Mesendoderm (in vitro differentiated cells): Measurements from ENCODE around the gene TUBA3C.

Experiments used
- DNase-seq: peaks from one replicate; pipeline ENCODE4 v3.0.0; 2013
- H2AK5ac ChIP-seq: 2 replicates; pipeline ENCODE4 v1.6.1; 2013; ENCODE audit warnings: low read length, inconsistent platforms
- H2BK120ac ChIP-seq: 2 replicates; pipeline ENCODE4 v1.6.1; 2013; ENCODE audit warnings: low read depth, mild to moderate bottlenecking, low read length, moderate library complexity, mixed read lengths
- H2BK15ac ChIP-seq: replicated peaks from 2 replicates; pipeline ENCODE4 v1.6.1; 2013; ENCODE audit warnings: low read depth, mild to moderate bottlenecking, moderate library complexity
- H2BK5ac ChIP-seq: 2 replicates; pipeline ENCODE4 v1.6.1; 2013; ENCODE audit warnings: low read length, inconsistent platforms
- H3K18ac ChIP-seq: 2 replicates; pipeline ENCODE4 v1.6.1; 2013; ENCODE audit warnings: mild to moderate bottlenecking, low read length, mixed read lengths
- H3K23ac ChIP-seq: one replicate; pipeline ENCODE4 v1.6.1; 2013; ENCODE audit warnings: low read length
- H3K27ac ChIP-seq: 2 replicates; pipeline ENCODE4 v1.5.1; 2013; ENCODE audit warnings: low read depth, mild to moderate bottlenecking, inconsistent platforms, low read length, moderate library complexity
- H3K27me3 ChIP-seq: 2 replicates; pipeline ENCODE4 v1.6.1; 2013; ENCODE audit warnings: low read length, control low read depth, mild to moderate bottlenecking, inconsistent platforms; ENCODE audit not compliant: insufficient read depth, poor library complexity
- H3K36me3 ChIP-seq: 2 replicates; pipeline ENCODE4 v1.6.1; 2013; ENCODE audit warnings: low read length, inconsistent platforms; ENCODE audit not compliant: control insufficient read depth, insufficient read depth
- H3K4ac ChIP-seq: one replicate; pipeline ENCODE4 v1.6.1; 2013; ENCODE audit warnings: low read depth, mild to moderate bottlenecking, low read length, moderate library complexity
- H3K4me1 ChIP-seq: 2 replicates; pipeline ENCODE4 v1.6.1; 2013; ENCODE audit warnings: low read depth, low read length, inconsistent platforms; ENCODE audit not compliant: control insufficient read depth
- H3K4me2 ChIP-seq: 2 replicates; pipeline ENCODE4 v1.6.1; 2013; ENCODE audit warnings: low read length
- H3K4me3 ChIP-seq: 2 replicates; pipeline ENCODE4 v1.5.1; 2013; ENCODE audit warnings: mild to moderate bottlenecking, low read length
- H3K56ac ChIP-seq: one replicate; pipeline ENCODE4 v1.6.1; 2013; ENCODE audit warnings: low read length
- H3K79me1 ChIP-seq: 2 replicates; pipeline ENCODE4 v1.6.1; 2013; ENCODE audit warnings: low read length, inconsistent platforms
- H3K79me2 ChIP-seq: 2 replicates; pipeline ENCODE4 v1.6.1; 2013; ENCODE audit warnings: mild to moderate bottlenecking, low read length; ENCODE audit not compliant: control insufficient read depth, insufficient read depth
- H3K9ac ChIP-seq: 2 replicates; pipeline ENCODE4 v1.6.1; 2013; ENCODE audit warnings: low read length, inconsistent platforms
- H4K5ac ChIP-seq: one replicate; pipeline ENCODE4 v1.6.1; 2013; ENCODE audit warnings: low read length
- H4K8ac ChIP-seq: one replicate; pipeline ENCODE4 v1.6.1; 2013; ENCODE audit warnings: low read depth, mild to moderate bottlenecking, control low read depth, low read length, moderate library complexity
- WGBS: extraction: QIAGEN DNeasy Blood & Tissue Kit; methylation state at CpG from one replicate; pipeline ENCODE4 v1.1.7; 2013; ENCODE audit warnings: low lambda C conversion rate, missing lambda C conversion rate; ENCODE audit not compliant: insufficient coverage; ENCODE audit errors: extremely low coverage; 5-methylcytosine and 5-hydroxymethylcytosine counted together

Gene TUBA3C

DNA sequence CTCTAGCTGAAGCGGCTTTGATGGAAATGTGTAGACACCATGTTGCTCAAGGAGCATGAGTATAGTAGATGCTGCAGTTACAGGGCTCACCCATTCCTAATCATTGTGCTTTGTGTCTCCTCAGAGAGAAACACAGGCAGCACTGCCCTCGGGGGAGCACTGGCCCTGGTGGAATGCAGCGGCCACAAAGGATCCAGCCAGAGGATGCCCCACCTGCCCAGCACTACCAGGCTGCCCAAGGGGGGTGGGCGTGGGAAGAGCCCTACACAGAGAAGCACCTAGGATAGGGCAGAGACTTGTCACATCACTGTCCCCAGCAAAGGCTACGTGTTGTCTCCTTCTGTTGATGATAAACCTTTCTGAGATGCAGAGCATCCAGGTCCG, 9.0 kb downstream of the TUBA3C start:
- Histone ChIP-seq H3K27me3 (no peaks in the 10 kb centered on the region), H2BK15ac (no peak overlapping the region), H3K4me2 (no peak overlapping the region), H3K4ac (no peak overlapping the region), H3K79me2 (no peaks in the 10 kb centered on the region), H3K36me3 (no peaks in the 10 kb centered on the region), H2BK120ac (no peak overlapping the region), H3K18ac (no peak overlapping the region), H3K9ac (no peak overlapping the region), H3K4me3 (no peak overlapping the region), H2BK5ac (no peak overlapping the region), H3K79me1 (no peaks in the 10 kb centered on the region), H3K56ac (no peak overlapping the region), H4K8ac (no peak overlapping the region), H4K5ac (no peak overlapping the region), H3K4me1 (no peaks in the 10 kb centered on the region), H3K23ac (no peak overlapping the region), H2AK5ac (no peak overlapping the region), H3K27ac (no peak overlapping the region)
- WGBS: no CpG with 5 or more reads among the region's 6 CpGs
- no peak for DNase-seq

DNA sequence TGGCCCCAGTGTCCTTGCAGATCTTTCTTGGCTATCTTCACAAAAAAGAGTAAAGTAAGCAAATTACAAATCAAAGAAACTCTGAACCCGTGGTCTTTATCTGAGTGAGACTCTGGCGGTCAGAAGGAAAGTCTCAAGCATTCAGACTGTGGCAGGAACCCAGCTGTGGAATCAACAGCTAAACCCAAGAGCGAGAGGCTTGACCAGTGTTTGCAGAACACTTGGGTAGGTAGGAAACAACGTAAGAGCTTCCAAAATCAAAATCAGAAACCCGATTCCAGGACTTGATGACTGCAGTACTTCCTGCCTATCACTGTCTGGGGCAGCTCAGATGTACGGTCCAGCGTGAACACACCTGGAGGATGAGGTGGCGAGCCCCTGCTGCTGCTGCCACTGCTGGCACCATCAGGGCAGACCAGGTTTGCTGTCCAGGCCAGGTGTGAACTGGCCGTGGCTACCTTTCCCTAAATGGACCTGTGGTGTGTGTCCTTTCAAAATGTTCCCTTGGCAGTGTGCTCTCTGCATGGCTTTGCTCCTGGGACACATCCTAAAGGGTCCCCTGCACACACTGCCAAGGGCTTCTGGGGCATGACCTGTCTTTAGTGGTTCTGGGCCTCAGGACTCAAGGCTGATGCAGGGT, 9.5 kb downstream of the TUBA3C start:
- Histone ChIP-seq H3K23ac (no peak overlapping the region), H3K27ac (no peak overlapping the region), H2BK120ac (no peak overlapping the region), H4K5ac (no peak overlapping the region), H3K4ac (no peak overlapping the region), H3K4me1 (no peaks in the 10 kb centered on the region), H3K79me2 (no peaks in the 10 kb centered on the region), H3K9ac (no peak overlapping the region), H3K56ac (no peak overlapping the region), H2BK5ac (no peak overlapping the region), H2AK5ac (no peak overlapping the region), H3K4me3 (no peak overlapping the region), H3K4me2 (no peak overlapping the region), H3K27me3 (no peaks in the 10 kb centered on the region), H4K8ac (no peak overlapping the region), H3K79me1 (no peaks in the 10 kb centered on the region), H3K18ac (no peak overlapping the region), H3K36me3 (no peaks in the 10 kb centered on the region), H2BK15ac (no peak overlapping the region)
- no CpG with 5 or more reads among the region's 9 CpGs for WGBS
- no peak for DNase-seq

DNA sequence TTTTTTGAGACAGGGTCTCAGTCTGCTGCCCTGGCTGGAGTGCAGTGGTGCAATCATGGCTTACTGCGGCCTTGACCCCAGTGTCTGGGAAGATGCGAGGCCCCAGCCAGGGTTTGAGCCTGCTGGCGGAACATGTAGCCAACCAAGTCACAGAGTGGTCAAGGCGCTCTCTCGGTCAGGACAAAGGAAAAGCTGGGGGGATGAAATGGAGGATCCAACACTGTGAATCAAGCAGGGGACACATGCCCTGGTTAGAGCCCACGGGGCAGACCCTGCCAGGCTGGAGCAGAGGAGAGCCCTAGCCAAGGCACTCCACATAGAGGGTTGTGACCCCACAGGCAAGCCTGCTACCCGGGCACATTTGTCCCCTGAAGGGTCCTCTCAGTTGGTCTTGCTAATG, 10.1 kb downstream of the TUBA3C start:
- Histone ChIP-seq H3K36me3 (no peaks in the 10 kb centered on the region), H3K56ac (no peak overlapping the region), H3K27ac (no peak overlapping the region), H2AK5ac (no peak overlapping the region), H3K27me3 (no peaks in the 10 kb centered on the region), H3K79me1 (no peaks in the 10 kb centered on the region), H3K23ac (no peak overlapping the region), H2BK120ac (no peak overlapping the region), H3K9ac (no peak overlapping the region), H3K4ac (no peak overlapping the region), H4K8ac (no peak overlapping the region), H3K4me1 (no peaks in the 10 kb centered on the region), H3K4me3 (no peak overlapping the region), H2BK15ac (no peak overlapping the region), H4K5ac (no peak overlapping the region), H3K4me2 (no peak overlapping the region), H3K18ac (no peak overlapping the region), H2BK5ac (no peak overlapping the region), H3K79me2 (no peaks in the 10 kb centered on the region)
- no CpG with 5 or more reads among the region's 7 CpGs for WGBS
- no peak for DNase-seq

DNA sequence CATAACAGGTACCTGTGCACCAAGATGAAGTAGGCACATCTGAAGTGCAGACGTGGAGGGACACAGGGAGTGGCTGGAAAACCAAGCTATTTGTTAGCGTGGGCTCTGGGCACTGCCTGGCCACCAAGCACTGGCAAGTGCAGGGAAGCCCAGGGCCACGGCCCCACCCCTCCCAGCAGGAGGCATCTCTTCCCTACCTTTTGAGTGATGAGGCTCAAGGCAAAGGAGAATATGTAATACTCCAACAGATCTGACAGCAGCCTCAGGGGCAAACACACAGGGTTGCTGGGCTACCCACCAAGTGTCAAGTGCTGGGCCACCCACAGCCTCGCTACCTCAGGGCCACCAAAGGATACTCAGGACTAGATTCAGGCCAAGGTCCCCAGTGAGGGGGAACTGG, 11.6 kb downstream of the TUBA3C start:
- Histone ChIP-seq H3K79me1 (no peaks in the 10 kb centered on the region), H4K5ac (no peak overlapping the region), H3K18ac (no peak overlapping the region), H3K4me1 (no peaks in the 10 kb centered on the region), H3K23ac (no peak overlapping the region), H2BK5ac (no peak overlapping the region), H3K4ac (no peak overlapping the region), H3K4me2 (no peak overlapping the region), H2BK120ac (no peak overlapping the region), H2AK5ac (no peak overlapping the region), H3K56ac (no peak overlapping the region), H3K27ac (no peak overlapping the region), H3K36me3 (no peaks in the 10 kb centered on the region), H3K9ac (no peak overlapping the region), H3K4me3 (no peak overlapping the region), H3K27me3 (no peaks in the 10 kb centered on the region), H2BK15ac (no peak overlapping the region), H4K8ac (no peak overlapping the region), H3K79me2 (no peaks in the 10 kb centered on the region)
- no CpG with 5 or more reads among the region's 4 CpGs for WGBS
- no peak for DNase-seq

DNA sequence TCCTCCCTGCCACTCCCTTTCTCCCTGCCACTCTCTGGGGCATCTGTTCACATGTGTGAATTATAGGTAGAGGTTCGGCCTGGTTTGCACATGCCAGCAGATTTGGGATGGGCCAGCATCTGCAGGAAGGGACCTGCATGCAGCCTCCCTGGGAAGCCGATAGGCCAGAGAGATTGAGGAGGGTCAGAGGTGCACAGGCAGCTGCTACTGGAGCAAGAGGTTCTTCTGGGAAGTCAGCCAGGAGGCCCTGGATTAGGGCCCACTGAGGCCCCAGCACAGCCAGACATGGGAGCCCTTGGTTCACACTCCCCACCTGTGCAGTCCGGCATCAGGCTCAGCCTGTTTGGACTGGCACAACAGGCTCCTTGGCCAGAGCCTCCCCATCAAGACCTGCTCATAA, 12.1 kb downstream of the TUBA3C start:
- Histone ChIP-seq H3K4me2 (no peak overlapping the region), H3K9ac (no peak overlapping the region), H3K18ac (no peak overlapping the region), H3K23ac (no peak overlapping the region), H3K27ac (no peak overlapping the region), H3K4me3 (no peak overlapping the region), H2BK15ac (no peak overlapping the region), H2AK5ac (no peak overlapping the region), H3K36me3 (no peaks in the 10 kb centered on the region), H3K56ac (no peak overlapping the region), H2BK120ac (no peak overlapping the region), H4K5ac (no peak overlapping the region), H2BK5ac (no peak overlapping the region), H3K4ac (no peak overlapping the region), H3K27me3 (no peaks in the 10 kb centered on the region), H4K8ac (no peak overlapping the region), H3K4me1 (no peaks in the 10 kb centered on the region), H3K79me2 (no peaks in the 10 kb centered on the region), H3K79me1 (no peaks in the 10 kb centered on the region)
- WGBS: no CpG with 5 or more reads among the region's 3 CpGs
- DNase-seq: no peak

DNA sequence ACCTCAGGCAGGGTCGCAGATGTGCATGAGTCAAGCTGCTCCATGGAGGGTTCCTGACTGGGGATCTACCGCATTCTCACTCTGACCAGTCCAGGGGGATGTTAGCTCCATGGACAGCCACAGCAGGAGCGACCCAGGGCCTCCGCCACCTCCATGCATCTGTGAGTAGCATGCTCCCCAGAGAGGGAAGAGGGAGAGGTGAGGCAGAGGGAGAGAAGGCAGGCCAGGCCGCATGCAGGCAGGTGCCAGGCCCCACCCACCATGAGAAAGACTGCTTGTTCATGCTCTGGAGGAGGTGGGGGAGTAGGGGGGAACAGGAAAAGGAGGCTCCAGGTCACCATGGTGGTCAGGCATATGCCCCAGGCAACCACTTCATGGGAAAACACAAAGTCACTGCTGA, 20.3 kb downstream of the TUBA3C start:
- no CpG with 5 or more reads among the region's 5 CpGs for WGBS
- Histone ChIP-seq H2BK5ac (no peak overlapping the region), H2AK5ac (no peak overlapping the region), H3K27ac (no peak overlapping the region), H3K56ac (no peak overlapping the region), H3K79me1 (no peaks in the 10 kb centered on the region), H3K9ac (no peak overlapping the region), H3K4me2 (no peak overlapping the region), H3K79me2 (no peaks in the 10 kb centered on the region), H3K4ac (no peak overlapping the region), H3K36me3 (no peaks in the 10 kb centered on the region), H3K4me1 (no peaks in the 10 kb centered on the region), H4K8ac (no peak overlapping the region), H3K23ac (no peak overlapping the region), H2BK120ac (no peak overlapping the region), H2BK15ac (no peak overlapping the region), H3K27me3 (no peaks in the 10 kb centered on the region), H3K18ac (no peak overlapping the region), H3K4me3 (no peak overlapping the region), H4K5ac (no peak overlapping the region)
- DNase-seq: no peak
